Smooth muscle cell (in vitro differentiated cells): Measurements from ENCODE around the gene HTRA2. TPM values are rescaled to one million over a fixed set of nuclear protein-coding genes. Genes with fewer than 3 reads are reported as not detected.

Experiments
- DNase-seq: peaks from one replicate; lab custom pipeline; 2025; ENCODE audit not compliant: unreplicated experiment; lab: John Stamatoyannopoulos, UW
- H2AFZ ChIP-seq: fragments of 200-600 bp; sonication (generic); 2 replicates; pipeline ENCODE4 v1.6.0; 2016; ENCODE audit warnings: antibody characterized with exemption, low read depth, mild to moderate bottlenecking
- H3F3A ChIP-seq: fragments of 200-600 bp; sonication (generic); 2 replicates; pipeline ENCODE4 v1.6.0; 2017; ENCODE audit warnings: antibody characterized with exemption, low read depth
- H3K27ac ChIP-seq: fragments of 200-600 bp; sonication (generic); 2 replicates; pipeline ENCODE4 v1.5.1; 2016; ENCODE audit warnings: low read depth, mild to moderate bottlenecking
- H3K27me3 ChIP-seq: fragments of 200-600 bp; sonication (generic); 2 replicates; pipeline ENCODE4 v1.6.1; 2016; ENCODE audit warnings: low read depth, mild to moderate bottlenecking
- H3K36me3 ChIP-seq: fragments of 200-600 bp; sonication (generic); 2 replicates; pipeline ENCODE4 v1.5.1; 2016; ENCODE audit warnings: low read depth
- H3K4me1 ChIP-seq: fragments of 200-600 bp; sonication (generic); 2 replicates; pipeline ENCODE4 v1.5.1; 2016; ENCODE audit warnings: low read depth
- H3K4me2 ChIP-seq: fragments of 200-600 bp; sonication (generic); 2 replicates; pipeline ENCODE4 v1.6.0; 2016; ENCODE audit warnings: mild to moderate bottlenecking
- H3K4me3 ChIP-seq: fragments of 200-600 bp; sonication (generic); 2 replicates; pipeline ENCODE4 v1.5.1; 2016; ENCODE audit warnings: mild to moderate bottlenecking
- H3K79me2 ChIP-seq: fragments of 200-600 bp; sonication (generic); 2 replicates; pipeline ENCODE4 v1.6.0; 2016; ENCODE audit warnings: low read depth, mild to moderate bottlenecking
- H3K9ac ChIP-seq: fragments of 200-600 bp; sonication (generic); 2 replicates; pipeline ENCODE4 v1.6.0; 2016; ENCODE audit warnings: low read depth
- H3K9me3 ChIP-seq: fragments of 200-600 bp; sonication (generic); replicated peaks from 2 replicates; pipeline ENCODE4 v1.5.1; 2016; ENCODE audit warnings: low read depth
- H4K20me1 ChIP-seq: fragments of 200-600 bp; sonication (generic); 2 replicates; pipeline ENCODE4 v1.6.0; 2016; ENCODE audit warnings: low read depth
- CTCF ChIP-seq: fragments of 200-600 bp; sonication (generic); IDR thresholded peaks from 2 replicates; pipeline ENCODE4 v1.5.1; 2017; ENCODE audit warnings: borderline replicate concordance, mild to moderate bottlenecking, antibody characterized with exemption; ENCODE audit not compliant: insufficient read depth, poor library complexity, severe bottlenecking
- WGBS: methylation state at CpG from one replicate; pipeline ENCODE4 v1.1.7; 2016; ENCODE audit warnings: low lambda C conversion rate; 5-methylcytosine and 5-hydroxymethylcytosine counted together
- polyA plus RNA-seq: library from polyadenylated mRNA; unstranded; fragments of >200 nt; fragmentation: Nextera tagmentation; extraction: Ambion mirVana; gene quantifications from 2 replicates; pipeline ENCODE4 v1.2.1, GENCODE V29; 2016
- total RNA-seq: library from RNA; depleted of rRNA; stranded (reverse); fragments of >200 nt; gene quantifications from 2 replicates; pipeline ENCODE4 v1.2.3, GENCODE V29; 2014

The HTRA2 gene
- total and polyA plus RNA-seq, 2 experiments from 2014 or later, result 19.1 to 30.4 TPM

- no peak overlapping the region for H2AFZ ChIP-seq
- DNase-seq, result no peak
- H3K4me3 ChIP-seq, result peak overlapping the region; percentile 80
- H3K36me3 ChIP-seq, result no peaks in the 10 kb centered on the region
- TF ChIP-seq CTCF, result no peak
- peaks cover 27% of the 10 kb centered on the region for H3K4me1 ChIP-seq
- H3K79me2 ChIP-seq, result peaks cover 48% of the 10 kb centered on the region
- peak overlapping the region; percentile 81 for H3K27ac ChIP-seq
- peak overlapping the region; percentile 91 for H3K9ac ChIP-seq
- peaks cover 43% of the 10 kb centered on the region for H4K20me1 ChIP-seq
- peaks cover 13% of the 10 kb centered on the region for H3F3A ChIP-seq
- no peaks in the 10 kb centered on the region for H3K27me3 ChIP-seq
- H3K4me2 ChIP-seq, result peak overlapping the region; percentile 98
- WGBS, result 11% methylated on average over 25 of the region's 27 CpGs
- no peaks in the 10 kb centered on the region for H3K9me3 ChIP-seq
These were observed 23.4 kb downstream of the HTRA2 start for GRCh38 chr2:74552914-74553811.

- TF ChIP-seq CTCF, result no peak
- peak within 1 kb of the TSS; percentile 81 for H3K27ac ChIP-seq
- peaks cover 37% of the 10 kb centered on the region for H4K20me1 ChIP-seq
- H3K9ac ChIP-seq, result peak within 1 kb of the TSS; percentile 91
- H3K4me2 ChIP-seq, result peak within 1 kb of the TSS; percentile 98
- H2AFZ ChIP-seq, result peak within 1 kb of the TSS; percentile 89
- H3K36me3 ChIP-seq, result no peaks in the 10 kb centered on the region
- no peaks in the 10 kb centered on the region for H3K27me3 ChIP-seq
- under 1% methylated on average over 30 of the region's 73 CpGs for WGBS
- H3K9me3 ChIP-seq, result no peaks in the 10 kb centered on the region
- H3K79me2 ChIP-seq, result peaks cover 47% of the 10 kb centered on the region
- peak within 1 kb of the TSS; percentile 80 for H3K4me3 ChIP-seq
- peaks cover 13% of the 10 kb centered on the region for H3F3A ChIP-seq
- DNase-seq, result peak; percentile 94
- H3K4me1 ChIP-seq, result peaks cover 21% of the 10 kb centered on the region
These were observed 24.4 kb downstream of the HTRA2 start, which contains the start of the genes DOK1 and LOXL3 for GRCh38 chr2:74553892-74554819. Gene DOK1 (plus strand): TSS chr2:74554720. CDS start chr2:74554755, 35 bp downstream. Gene LOXL3 (minus strand): TSS chr2:74553942. CDS start chr2:74552634, 1,308 bp downstream.

GRCh38 chr2:74554820-74555531 is 25.2 kb downstream of the HTRA2 start:
- Histone ChIP-seq H3K4me2 (peak overlapping the region; percentile 98), H3F3A (peaks cover 13% of the 10 kb centered on the region), H2AFZ (peak overlapping the region; percentile 89), H3K9ac (peak overlapping the region; percentile 91), H3K4me3 (peak overlapping the region; percentile 80), H3K4me1 (peaks cover 13% of the 10 kb centered on the region), H3K27ac (peak overlapping the region; percentile 81), H3K79me2 (peaks cover 47% of the 10 kb centered on the region), H3K9me3 (no peaks in the 10 kb centered on the region), H3K36me3 (no peaks in the 10 kb centered on the region), H3K27me3 (no peaks in the 10 kb centered on the region), H4K20me1 (peaks cover 29% of the 10 kb centered on the region)
- no peak for TF ChIP-seq CTCF
- 2% methylated on average over 58 of the region's 58 CpGs for WGBS
- DNase-seq, result no peak
